SK-N-SH (cell line): ENCODE results near the gene PDGFA. TPM values are rescaled to one million over a fixed set of nuclear protein-coding genes. Genes with fewer than 3 reads are reported as not detected.
A peak's percentile ranks its signal among the peaks of the same experiment; 100 is the strongest.

Source experiments
- CTCF ChIA-PET: fragments of 300-600, 350-600 bp; formaldehyde crosslinking; extraction: SDS; loops from one replicate; lab custom pipeline; 2021; lab: Yijun Ruan, JAX
- POLR2A ChIA-PET: fragments of 350-600 bp; sonication (Branson Sonifier 250); formaldehyde crosslinking; extraction: SDS; loops from one replicate; lab custom pipeline; 2020; ENCODE audit warnings: antibody characterized with exemption, inconsistent platforms; lab: Yijun Ruan, JAX
- DNase-seq: peaks from one replicate; pipeline ENCODE4 v3.0.0; 2012
- H2AFZ ChIP-seq: fragments of 200-600 bp; sonication (generic); 2 replicates; pipeline ENCODE4 v1.8.1; 2016; ENCODE audit warnings: antibody characterized with exemption, mild to moderate bottlenecking, low read depth
- H3F3A ChIP-seq: fragments of 200-600 bp; sonication (generic); replicated peaks from 2 replicates; pipeline ENCODE3; 2016; ENCODE audit warnings: antibody characterized with exemption, mild to moderate bottlenecking; ENCODE audit not compliant: insufficient read depth
- H3K27ac ChIP-seq, 2 experiments: fragments of 200-500 bp in 1 of 2; fragments of 200-600 bp in 1 of 2; sonication (Bioruptor generic) in 1 of 2; sonication (generic), shearing (Covaris generic) in 1 of 2; 2 replicates each; pipeline versions ENCODE4 v1.5.1 to v1.6.1; 2014 to 2016; ENCODE audit warnings: low read depth in 2 of 2, inconsistent platforms in 1 of 2, low read length in 1 of 2, mild to moderate bottlenecking in 1 of 2, mixed read lengths in 1 of 2
- H3K27me3 ChIP-seq: fragments of 200-600 bp; sonication (generic), shearing (Covaris generic); 2 replicates; pipeline ENCODE4 v1.6.1; 2016; ENCODE audit warnings: mixed run types; ENCODE audit not compliant: insufficient read depth
- H3K36me3 ChIP-seq, 2 experiments: fragments of 200-500 bp in 1 of 2; fragments of 200-600 bp in 1 of 2; sonication (Bioruptor generic) in 1 of 2; sonication (generic) in 1 of 2; replicated peaks in 1 of 2; 2 replicates each; pipeline versions ENCODE3 to v1.5.1; 2014 to 2016; ENCODE audit warnings: low read length in 1 of 2, mild to moderate bottlenecking in 1 of 2; ENCODE audit not compliant: insufficient read depth in 2 of 2, control insufficient read depth in 1 of 2
- H3K4me1 ChIP-seq, 2 experiments: fragments of 200-500 bp in 1 of 2; fragments of 200-600 bp in 1 of 2; sonication (Bioruptor generic) in 1 of 2; sonication (generic), shearing (Covaris generic) in 1 of 2; 2 replicates each; pipeline versions ENCODE4 v1.5.1 to v1.6.1; 2014 to 2016; ENCODE audit warnings: low read depth in 1 of 2, low read length in 1 of 2, mixed run types in 1 of 2; ENCODE audit not compliant: insufficient read depth in 2 of 2, control insufficient read depth in 1 of 2
- H3K4me2 ChIP-seq: fragments of 200-600 bp; sonication (generic), shearing (Covaris generic); 2 replicates; pipeline ENCODE4 v1.6.1; 2017; ENCODE audit warnings: mixed run types
- H3K4me3 ChIP-seq, 2 experiments: fragments of 200-500 bp in 1 of 2; fragments of 200-600 bp in 1 of 2; sonication (Bioruptor generic) in 1 of 2; sonication (generic), shearing (Covaris generic) in 1 of 2; 2 replicates each; pipeline versions ENCODE4 v1.5.1 to v1.8.1; 2014 to 2016; ENCODE audit warnings: low read depth in 2 of 2, inconsistent platforms in 1 of 2, low read length in 1 of 2, mild to moderate bottlenecking in 1 of 2, mixed read lengths in 1 of 2, moderate library complexity in 1 of 2
- H3K79me2 ChIP-seq: fragments of 200-600 bp; sonication (generic); 2 replicates; pipeline ENCODE4 v1.8.1; 2017; ENCODE audit warnings: mild to moderate bottlenecking; ENCODE audit not compliant: insufficient read depth
- H3K9ac ChIP-seq: fragments of 200-600 bp; sonication (generic); 2 replicates; pipeline ENCODE4 v1.6.1; 2017; ENCODE audit warnings: mixed run types
- H3K9me2 ChIP-seq: fragments of 200-600 bp; sonication (generic); 2 replicates; pipeline ENCODE4 v1.6.1; 2017; ENCODE audit warnings: mixed run types
- H3K9me3 ChIP-seq: fragments of 200-600 bp; sonication (generic); 2 replicates; pipeline ENCODE4 v1.6.1; 2017; ENCODE audit warnings: mixed run types, mild to moderate bottlenecking, moderate library complexity
- H4K20me1 ChIP-seq: fragments of 200-600 bp; sonication (generic); 2 replicates; pipeline ENCODE4 v1.6.1; 2017; ENCODE audit warnings: mild to moderate bottlenecking, mixed run types; ENCODE audit not compliant: insufficient read depth
- EZH2phosphoT487 ChIP-seq: fragments of 200-600 bp; sonication (generic); IDR thresholded peaks from 2 replicates; pipeline ENCODE4 v1.6.1; 2017; ENCODE audit warnings: low read depth, mixed run types, mild to moderate bottlenecking, antibody characterized with exemption, moderate library complexity, borderline replicate concordance
- FOXJ3 ChIP-seq: sonication (generic); formaldehyde crosslinking; IDR thresholded peaks from 2 replicates; pipeline ENCODE4 v1.5.1; 2020; ENCODE audit warnings: mild to moderate bottlenecking, missing genetic modification reagents
- FOXM1 ChIP-seq: IDR thresholded peaks from 2 replicates; pipeline ENCODE4 v1.4.0; 2012; ENCODE audit warnings: low read depth, mild to moderate bottlenecking
- NRF1 ChIP-seq: IDR thresholded peaks from 2 replicates; pipeline ENCODE4 v1.6.1; 2012; ENCODE audit warnings: low read depth, mild to moderate bottlenecking, low read length
- POLR2AphosphoS5 ChIP-seq: IDR thresholded peaks from 2 replicates; pipeline ENCODE4 v1.6.1; 2012; ENCODE audit warnings: low read depth, low read length
- RFX5 ChIP-seq: IDR thresholded peaks from 2 replicates; pipeline ENCODE4 v1.6.1; 2012; ENCODE audit warnings: mild to moderate bottlenecking, improper control_type of control experiment, low read length
- SIN3A ChIP-seq: IDR thresholded peaks from 2 replicates; pipeline ENCODE4 v1.6.1; 2012; ENCODE audit warnings: low read depth, mild to moderate bottlenecking, low read length, moderate library complexity, borderline replicate concordance
- TCF12 ChIP-seq: IDR thresholded peaks from 2 replicates; pipeline ENCODE4 v1.4.0; 2012
- TEAD4 ChIP-seq: IDR thresholded peaks from 2 replicates; pipeline ENCODE4 v1.4.0; 2012; ENCODE audit warnings: mild to moderate bottlenecking, borderline replicate concordance; ENCODE audit not compliant: insufficient read depth
- WGBS: methylation state at CpG from one replicate; pipeline ENCODE4 v1.1.6; 2017; ENCODE audit warnings: low lambda C conversion rate; 5-methylcytosine and 5-hydroxymethylcytosine counted together
- polyA plus RNA-seq, 3 experiments: library from polyadenylated mRNA; depleted of rRNA; stranded (reverse); fragments of >200 nt; gene quantifications; 2 replicates each; pipeline ENCODE4 v1.2.3, GENCODE V29; 2012
- TF ChIP-seq, protein P1 (sequence below): IDR thresholded peaks from 2 replicates; pipeline ENCODE4 v1.4.0; 2012; ENCODE audit warnings: low read depth, borderline replicate concordance
- TF ChIP-seq, protein P2 (sequence below): IDR thresholded peaks from 2 replicates; pipeline ENCODE4 v1.6.1; 2012; ENCODE audit warnings: mild to moderate bottlenecking, low read depth, low read length, moderate library complexity

The PDGFA gene
- polyA plus RNA-seq, 1 of the 3 experiments (the other 2 are of a cell fraction), result 18.9 TPM

DNA sequence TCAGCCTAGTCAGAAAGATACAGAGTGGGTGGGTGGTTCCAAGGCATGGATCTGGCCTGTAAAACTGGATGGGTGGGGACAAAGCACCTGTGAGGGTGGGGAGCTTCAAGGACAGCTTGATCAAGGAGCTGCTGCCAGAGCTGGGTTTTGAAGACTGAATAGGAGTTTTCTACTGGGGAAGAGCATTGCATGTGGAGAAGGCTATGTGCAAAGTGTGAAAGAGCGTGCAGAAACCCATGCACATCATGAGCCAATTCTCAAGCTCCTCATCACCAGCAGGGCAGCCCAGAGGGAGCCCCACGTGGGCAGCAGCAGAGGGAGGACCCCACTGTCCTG is 58.6 kb downstream of the PDGFA start (continued):
- TF ChIP-seq, protein P1, sequence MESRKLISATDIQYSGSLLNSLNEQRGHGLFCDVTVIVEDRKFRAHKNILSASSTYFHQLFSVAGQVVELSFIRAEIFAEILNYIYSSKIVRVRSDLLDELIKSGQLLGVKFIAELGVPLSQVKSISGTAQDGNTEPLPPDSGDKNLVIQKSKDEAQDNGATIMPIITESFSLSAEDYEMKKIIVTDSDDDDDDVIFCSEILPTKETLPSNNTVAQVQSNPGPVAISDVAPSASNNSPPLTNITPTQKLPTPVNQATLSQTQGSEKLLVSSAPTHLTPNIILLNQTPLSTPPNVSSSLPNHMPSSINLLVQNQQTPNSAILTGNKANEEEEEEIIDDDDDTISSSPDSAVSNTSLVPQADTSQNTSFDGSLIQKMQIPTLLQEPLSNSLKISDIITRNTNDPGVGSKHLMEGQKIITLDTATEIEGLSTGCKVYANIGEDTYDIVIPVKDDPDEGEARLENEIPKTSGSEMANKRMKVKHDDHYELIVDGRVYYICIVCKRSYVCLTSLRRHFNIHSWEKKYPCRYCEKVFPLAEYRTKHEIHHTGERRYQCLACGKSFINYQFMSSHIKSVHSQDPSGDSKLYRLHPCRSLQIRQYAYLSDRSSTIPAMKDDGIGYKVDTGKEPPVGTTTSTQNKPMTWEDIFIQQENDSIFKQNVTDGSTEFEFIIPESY, result no peak
- no peak for TF ChIP-seq SIN3A
- TF ChIP-seq EZH2phosphoT487, result no peak
- no peak for TF ChIP-seq POLR2AphosphoS5
- TF ChIP-seq FOXM1, result no peak

DNA sequence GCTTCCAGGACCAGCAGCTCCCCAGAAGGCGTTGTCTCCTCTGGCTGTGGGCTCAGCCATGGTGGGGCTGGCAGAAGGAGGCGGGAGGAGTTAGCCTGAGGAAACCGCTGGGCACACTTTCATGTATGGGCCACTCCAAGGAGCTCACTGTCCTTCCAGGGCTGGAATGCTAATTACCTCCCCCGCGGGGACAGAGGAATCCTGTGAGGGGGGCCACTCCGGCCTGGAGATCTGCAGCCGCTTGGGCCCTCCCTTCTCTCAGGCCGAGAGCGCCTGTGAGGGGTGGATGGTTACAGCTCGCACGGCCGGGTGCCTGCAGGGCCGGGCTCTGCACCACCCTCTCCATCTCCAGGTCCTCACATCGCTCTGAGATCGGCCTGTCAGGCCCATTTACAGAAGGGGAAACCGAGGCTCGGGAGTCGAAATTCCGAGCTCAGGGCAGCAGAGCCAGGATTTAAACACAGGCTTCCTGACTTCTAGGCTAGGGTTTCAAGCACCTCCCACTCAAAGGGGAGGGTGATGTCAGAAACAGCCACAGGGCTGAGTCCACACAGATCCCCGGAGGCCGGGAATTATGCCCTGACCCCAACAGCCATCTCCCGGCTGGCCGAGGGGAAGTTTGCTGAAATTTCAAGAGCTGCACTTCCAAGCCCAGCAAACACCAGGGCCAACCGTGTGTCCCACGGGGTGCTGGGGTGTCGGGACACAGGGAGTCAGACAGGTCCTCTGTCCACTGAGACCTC is 59.1 kb downstream of the PDGFA start:
- Histone ChIP-seq H3K4me1 (peaks cover 2 to 6% of the 10 kb centered on the region in 2 experiments; a peak in 2 of 4 replicates), H3K4me3 (no peak overlapping the region), H2AFZ (no peak overlapping the region), H3F3A (no peaks in the 10 kb centered on the region), H3K4me2 (0 out of 2 replicates have a peak overlapping the region, but pooled peaks have one; percentile 15), H3K79me2 (no peaks in the 10 kb centered on the region), H3K36me3 (no peaks in the 10 kb centered on the region), H3K27ac (no peak overlapping the region), H3K27me3 (no peaks in the 10 kb centered on the region), H3K9ac (no peak overlapping the region), H4K20me1 (no peaks in the 10 kb centered on the region), H3K9me2 (no peaks in the 10 kb centered on the region), H3K9me3 (no peaks in the 10 kb centered on the region)
- CTCF ChIA-PET, result interaction anchor here (1.2 kb wide), 1 partner anchor 11 kb away, joined by 3 read pairs; no protein-coding TSS in a partner anchor
- DNase-seq, result no peak
- TF ChIP-seq TCF12, result no peak
- WGBS, result 73% methylated on average over 26 of the region's 26 CpGs
- POLR2A ChIA-PET, result no interaction called here

DNA sequence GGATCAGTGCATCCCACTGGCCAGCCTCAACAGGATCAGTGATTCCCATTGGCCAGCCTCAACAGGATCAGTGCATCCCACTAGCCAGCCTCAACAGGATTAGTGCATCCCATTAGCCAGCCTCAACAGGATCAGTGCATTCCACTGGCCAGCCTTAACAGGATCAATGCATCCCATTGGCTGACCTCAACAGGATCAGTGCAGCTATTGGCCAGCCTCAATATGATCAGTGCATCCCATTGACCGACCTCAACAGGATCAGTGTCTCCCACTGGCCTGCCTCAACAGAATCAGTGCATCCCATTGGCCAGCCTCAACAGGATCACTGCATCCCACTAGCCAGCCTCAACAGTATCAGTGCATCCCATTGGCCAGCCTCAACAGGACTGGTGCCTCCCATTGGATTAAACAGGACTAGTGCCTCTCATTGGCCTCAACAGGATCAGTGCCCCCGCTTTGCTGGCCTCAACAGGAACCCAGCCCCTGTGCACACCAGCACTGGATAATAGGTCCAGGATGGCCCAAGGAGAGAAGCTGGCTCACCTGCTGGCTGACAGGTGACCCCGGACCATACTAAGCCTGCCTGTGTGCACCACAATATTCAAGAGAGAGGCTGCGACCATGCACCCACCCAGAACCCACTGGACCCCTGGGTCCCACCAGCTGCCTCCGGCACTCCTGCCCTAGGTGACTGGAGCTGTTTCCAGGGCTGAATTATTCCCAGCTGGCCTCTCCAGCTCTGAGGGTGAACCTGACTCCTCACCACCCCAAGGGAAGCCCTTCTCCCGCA is 59.9 kb downstream of the PDGFA start:
- H2AFZ ChIP-seq, result no peak overlapping the region
- CTCF ChIA-PET, result no interaction called here

More for the DNA sequence above, 59.9 kb downstream of the PDGFA start:
- POLR2A ChIA-PET, result no interaction called here
- H3K4me1 ChIP-seq, result peaks cover 8 to 10% of the 10 kb centered on the region in 2 experiments; a peak in 2 of 4 replicates
- H3K9ac ChIP-seq, result no peak overlapping the region
- H3K9me3 ChIP-seq, result no peaks in the 10 kb centered on the region
- H3K27me3 ChIP-seq, result no peaks in the 10 kb centered on the region
- H4K20me1 ChIP-seq, result no peaks in the 10 kb centered on the region
- no peaks in the 10 kb centered on the region for H3F3A ChIP-seq
- 88% methylated on average over 4 of the region's 6 CpGs for WGBS
- TF ChIP-seq NRF1 (no peak), TEAD4 (no peak), RFX5 (no peak), FOXJ3 (no peak)
- TF ChIP-seq, protein P2, sequence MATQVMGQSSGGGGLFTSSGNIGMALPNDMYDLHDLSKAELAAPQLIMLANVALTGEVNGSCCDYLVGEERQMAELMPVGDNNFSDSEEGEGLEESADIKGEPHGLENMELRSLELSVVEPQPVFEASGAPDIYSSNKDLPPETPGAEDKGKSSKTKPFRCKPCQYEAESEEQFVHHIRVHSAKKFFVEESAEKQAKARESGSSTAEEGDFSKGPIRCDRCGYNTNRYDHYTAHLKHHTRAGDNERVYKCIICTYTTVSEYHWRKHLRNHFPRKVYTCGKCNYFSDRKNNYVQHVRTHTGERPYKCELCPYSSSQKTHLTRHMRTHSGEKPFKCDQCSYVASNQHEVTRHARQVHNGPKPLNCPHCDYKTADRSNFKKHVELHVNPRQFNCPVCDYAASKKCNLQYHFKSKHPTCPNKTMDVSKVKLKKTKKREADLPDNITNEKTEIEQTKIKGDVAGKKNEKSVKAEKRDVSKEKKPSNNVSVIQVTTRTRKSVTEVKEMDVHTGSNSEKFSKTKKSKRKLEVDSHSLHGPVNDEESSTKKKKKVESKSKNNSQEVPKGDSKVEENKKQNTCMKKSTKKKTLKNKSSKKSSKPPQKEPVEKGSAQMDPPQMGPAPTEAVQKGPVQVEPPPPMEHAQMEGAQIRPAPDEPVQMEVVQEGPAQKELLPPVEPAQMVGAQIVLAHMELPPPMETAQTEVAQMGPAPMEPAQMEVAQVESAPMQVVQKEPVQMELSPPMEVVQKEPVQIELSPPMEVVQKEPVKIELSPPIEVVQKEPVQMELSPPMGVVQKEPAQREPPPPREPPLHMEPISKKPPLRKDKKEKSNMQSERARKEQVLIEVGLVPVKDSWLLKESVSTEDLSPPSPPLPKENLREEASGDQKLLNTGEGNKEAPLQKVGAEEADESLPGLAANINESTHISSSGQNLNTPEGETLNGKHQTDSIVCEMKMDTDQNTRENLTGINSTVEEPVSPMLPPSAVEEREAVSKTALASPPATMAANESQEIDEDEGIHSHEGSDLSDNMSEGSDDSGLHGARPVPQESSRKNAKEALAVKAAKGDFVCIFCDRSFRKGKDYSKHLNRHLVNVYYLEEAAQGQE, result no peak
- no peak overlapping the region for H3K4me2 ChIP-seq
- H3K79me2 ChIP-seq, result no peaks in the 10 kb centered on the region
- DNase-seq, result no peak
- H3K36me3 ChIP-seq, result no peaks in the 10 kb centered on the region
- H3K9me2 ChIP-seq, result no peaks in the 10 kb centered on the region
- no peak overlapping the region for H3K4me3 ChIP-seq
- H3K27ac ChIP-seq, result no peak overlapping the region
